ENCODE measurements around the gene TNFSF18. TPM values are rescaled to one million over a fixed set of nuclear protein-coding genes. Genes with fewer than 3 reads are reported as not detected.

The TNFSF18 gene
- total RNA-seq, 1 experiment from 2014 or later = 1.6 TPM

DNA sequence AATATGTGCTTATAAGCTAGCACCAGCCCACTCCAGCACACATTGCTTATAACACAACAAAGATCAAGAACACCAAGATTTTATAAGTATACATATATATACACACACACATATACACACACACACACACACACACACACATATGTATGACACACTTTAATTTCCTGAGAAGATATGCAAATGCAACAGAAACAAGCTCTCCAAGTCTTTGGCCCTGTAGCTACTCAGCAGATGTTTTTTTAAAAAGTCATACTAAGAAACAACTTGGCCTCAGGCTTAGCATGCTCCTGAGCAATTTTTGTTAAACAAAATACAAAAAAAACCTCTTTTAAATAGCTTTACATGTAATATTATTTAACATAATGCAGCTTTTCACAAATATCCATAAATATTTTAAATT is 11.1 kb downstream of the TNFSF18 start (continued):
- TF ChIP-seq, protein P1, sequence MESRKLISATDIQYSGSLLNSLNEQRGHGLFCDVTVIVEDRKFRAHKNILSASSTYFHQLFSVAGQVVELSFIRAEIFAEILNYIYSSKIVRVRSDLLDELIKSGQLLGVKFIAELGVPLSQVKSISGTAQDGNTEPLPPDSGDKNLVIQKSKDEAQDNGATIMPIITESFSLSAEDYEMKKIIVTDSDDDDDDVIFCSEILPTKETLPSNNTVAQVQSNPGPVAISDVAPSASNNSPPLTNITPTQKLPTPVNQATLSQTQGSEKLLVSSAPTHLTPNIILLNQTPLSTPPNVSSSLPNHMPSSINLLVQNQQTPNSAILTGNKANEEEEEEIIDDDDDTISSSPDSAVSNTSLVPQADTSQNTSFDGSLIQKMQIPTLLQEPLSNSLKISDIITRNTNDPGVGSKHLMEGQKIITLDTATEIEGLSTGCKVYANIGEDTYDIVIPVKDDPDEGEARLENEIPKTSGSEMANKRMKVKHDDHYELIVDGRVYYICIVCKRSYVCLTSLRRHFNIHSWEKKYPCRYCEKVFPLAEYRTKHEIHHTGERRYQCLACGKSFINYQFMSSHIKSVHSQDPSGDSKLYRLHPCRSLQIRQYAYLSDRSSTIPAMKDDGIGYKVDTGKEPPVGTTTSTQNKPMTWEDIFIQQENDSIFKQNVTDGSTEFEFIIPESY (IDR thresholded peaks at IDR 0.05; ENCODE audit: extremely low read depth, insufficient replicate concordance, low read length) = no peak
- TF ChIP-seq, protein P2, sequence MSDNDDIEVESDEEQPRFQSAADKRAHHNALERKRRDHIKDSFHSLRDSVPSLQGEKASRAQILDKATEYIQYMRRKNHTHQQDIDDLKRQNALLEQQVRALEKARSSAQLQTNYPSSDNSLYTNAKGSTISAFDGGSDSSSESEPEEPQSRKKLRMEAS (IDR thresholded peaks at IDR 0.05) = no peak
- TF ChIP-seq YY1 (IDR thresholded peaks at IDR 0.05; ENCODE audit: extremely low read depth, insufficient replicate concordance, low read depth, low read length) (no peak), TCF7L2 (IDR thresholded peaks at IDR 0.05; ENCODE audit: borderline replicate concordance, extremely low read depth, insufficient read depth, insufficient read length) (no peak), FOSL1 (IDR thresholded peaks at IDR 0.05; ENCODE audit: low read depth) (no peak), SP1 (IDR thresholded peaks at IDR 0.05; ENCODE audit: low read depth) (no peak), POLR2AphosphoS5 (IDR thresholded peaks at IDR 0.05; ENCODE audit: low read depth, low read length) (no peak)
- TF ChIP-seq, protein P3, sequence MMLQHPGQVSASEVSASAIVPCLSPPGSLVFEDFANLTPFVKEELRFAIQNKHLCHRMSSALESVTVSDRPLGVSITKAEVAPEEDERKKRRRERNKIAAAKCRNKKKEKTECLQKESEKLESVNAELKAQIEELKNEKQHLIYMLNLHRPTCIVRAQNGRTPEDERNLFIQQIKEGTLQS (IDR thresholded peaks at IDR 0.05) = no peak

DNA sequence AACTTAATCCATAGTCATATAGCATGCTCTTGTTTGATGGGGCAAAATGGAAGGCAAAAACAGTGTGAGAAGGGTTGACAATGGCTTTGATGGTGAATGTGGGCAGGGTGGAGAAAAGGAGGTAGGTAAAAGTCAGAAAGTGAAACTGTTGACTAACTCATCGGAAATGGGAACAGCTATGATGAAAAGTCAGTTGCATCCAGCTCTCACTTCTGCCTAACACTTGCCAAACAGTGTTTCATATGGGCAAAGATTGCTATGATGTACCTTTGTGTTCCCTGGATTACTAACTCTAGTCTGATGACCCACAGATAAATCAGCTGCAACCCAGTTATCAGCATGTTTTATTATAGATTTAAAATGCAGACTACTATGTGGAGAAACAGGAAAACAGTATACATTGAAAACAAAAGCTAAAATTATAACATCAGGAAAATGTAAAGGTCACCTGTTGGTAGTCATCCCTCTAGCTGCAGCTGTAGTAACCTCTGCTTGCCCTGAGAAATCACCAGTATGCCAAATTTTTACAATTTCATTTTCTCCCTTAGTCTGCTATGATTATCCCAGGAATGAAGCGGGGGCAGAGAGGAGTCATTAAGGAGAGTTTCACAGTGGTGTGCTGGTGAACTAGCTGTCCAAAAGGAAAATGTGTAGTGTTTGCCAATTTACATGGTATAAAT is 11.7 kb downstream of the TNFSF18 start:
- POLR2A ChIA-PET = no interaction called here
- RAD21 ChIA-PET (ENCODE audit: low non-redundant PET in 1 of 2, low total read pairs in 2 of 2, uncharacterized antibody in 2 of 2, unreplicated experiment in 2 of 2) = no interaction called here
- Histone ChIP-seq H3K9me3 (ENCODE audit: control insufficient read depth in 1 of 2, insufficient read depth in 1 of 2, low read depth in 1 of 2, low read length in 2 of 2) (no peaks in the 10 kb centered on the region), H3K4me2 (ENCODE audit: low read length) (no peak overlapping the region), H2AFZ (ENCODE audit: low read depth, low read length, poor library complexity, severe bottlenecking) (no peak overlapping the region), H3K27ac (ENCODE audit: low read depth, low read length) (no peak overlapping the region), H3K9me2 (ENCODE audit: insufficient read depth) (no peaks in the 10 kb centered on the region), H3K27me3 (ENCODE audit: insufficient read depth, low read length) (no peaks in the 10 kb centered on the region), H3K36me3 (ENCODE audit: control insufficient read depth in 1 of 2, insufficient read depth in 2 of 2, low read length in 2 of 2) (no peaks in the 10 kb centered on the region), H3K4me1 (ENCODE audit: control insufficient read depth in 1 of 2, insufficient read depth in 2 of 2, low read length in 2 of 2) (peaks cover 21 to 30% of the 10 kb centered on the region in 2 experiments), H3K79me2 (ENCODE audit: insufficient read depth, low read length) (no peaks in the 10 kb centered on the region), H3K4me3 (replicated peaks in 1 of 2; ENCODE audit: low read depth in 1 of 2, low read length in 2 of 2) (no peak overlapping the region), H3K9ac (ENCODE audit: low read length) (no peak overlapping the region), H4K20me1 (ENCODE audit: insufficient read depth) (no peaks in the 10 kb centered on the region)
- intact Hi-C loops (cut with micrococcal nuclease) = no loop called here
- ATAC-seq = no peak
- TF ChIP-seq ZNF274 (IDR thresholded peaks at IDR 0.05; ENCODE audit: low read depth, low read length) (no peak), EZH2 (IDR thresholded peaks at IDR 0.05) (no peak), POLR2AphosphoS5 (IDR thresholded peaks at IDR 0.05; ENCODE audit: low read depth, low read length) (no peak), EZH2phosphoT487 (IDR thresholded peaks at IDR 0.05; ENCODE audit: borderline replicate concordance) (no peak), SRF (IDR thresholded peaks at IDR 0.05; ENCODE audit: low read depth) (no peak)
- no TSS peak for BruUV-seq (replicated peaks)
- no peak for DNase-seq (ENCODE audit: low read depth, low spot score)
- CTCF ChIA-PET = no interaction called here

Measured in HCT116 (cell line).